ENCODE data around the gene QSOX2.
A peak's percentile ranks its signal among the peaks of the same experiment; 100 is the strongest.

QSOX2 gene, protein sequence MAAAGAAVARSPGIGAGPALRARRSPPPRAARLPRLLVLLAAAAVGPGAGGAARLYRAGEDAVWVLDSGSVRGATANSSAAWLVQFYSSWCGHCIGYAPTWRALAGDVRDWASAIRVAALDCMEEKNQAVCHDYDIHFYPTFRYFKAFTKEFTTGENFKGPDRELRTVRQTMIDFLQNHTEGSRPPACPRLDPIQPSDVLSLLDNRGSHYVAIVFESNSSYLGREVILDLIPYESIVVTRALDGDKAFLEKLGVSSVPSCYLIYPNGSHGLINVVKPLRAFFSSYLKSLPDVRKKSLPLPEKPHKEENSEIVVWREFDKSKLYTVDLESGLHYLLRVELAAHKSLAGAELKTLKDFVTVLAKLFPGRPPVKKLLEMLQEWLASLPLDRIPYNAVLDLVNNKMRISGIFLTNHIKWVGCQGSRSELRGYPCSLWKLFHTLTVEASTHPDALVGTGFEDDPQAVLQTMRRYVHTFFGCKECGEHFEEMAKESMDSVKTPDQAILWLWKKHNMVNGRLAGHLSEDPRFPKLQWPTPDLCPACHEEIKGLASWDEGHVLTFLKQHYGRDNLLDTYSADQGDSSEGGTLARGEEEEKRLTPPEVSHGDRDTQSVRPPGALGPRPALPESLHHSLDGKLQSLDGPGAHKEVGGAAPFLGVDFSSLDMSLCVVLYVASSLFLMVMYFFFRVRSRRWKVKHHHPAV

GRCh38 chr9:136245219-136246150 is at the start of gene QSOX2:
Gene QSOX2, minus strand, starts transcription at chr9:136245812. Its CDS starts 9 bp downstream, at chr9:136245803.
- DNase-seq (ENCODE audit: low read depth in 2 of 2) = peak; percentile 82 to 86
- no peak for TF ChIP-seq CTCF (IDR thresholded peaks at IDR 0.05; ENCODE audit: low read depth, low read length)

GRCh38 chr9:136295055-136295454 is 49.4 kb upstream of the QSOX2 start:
- no peak for DNase-seq (ENCODE audit: low read depth in 2 of 2)
- no peak overlapping the region for H3K4me3 ChIP-seq (replicated peaks in 1 of 2; ENCODE audit: low read depth in 2 of 2, low read length in 2 of 2)
- TF ChIP-seq CTCF (IDR thresholded peaks at IDR 0.05; ENCODE audit: low read depth, low read length) = no peak

More at GRCh38 chr9:136245219-136246150, at the start of gene QSOX2:
- H3K4me3 ChIP-seq (replicated peaks in 1 of 2; ENCODE audit: low read depth in 2 of 2, low read length in 2 of 2) = peak within 1 kb of the TSS; percentile 65 to 80

- DNase-seq (ENCODE audit: low read depth in 2 of 2) = no peak
- H3K4me3 ChIP-seq (replicated peaks in 1 of 2; ENCODE audit: low read depth in 2 of 2, low read length in 2 of 2) = no peak overlapping the region
- TF ChIP-seq CTCF (IDR thresholded peaks at IDR 0.05; ENCODE audit: low read depth, low read length) = no peak
Measured at GRCh38 chr9:136294437-136294836, 48.8 kb upstream of the QSOX2 start.

- TF ChIP-seq CTCF (IDR thresholded peaks at IDR 0.05; ENCODE audit: low read depth, low read length) = no peak
- DNase-seq (ENCODE audit: low read depth in 2 of 2) = no peak
- no peak overlapping the region for H3K4me3 ChIP-seq (replicated peaks in 1 of 2; ENCODE audit: low read depth in 2 of 2, low read length in 2 of 2)
Measured at GRCh38 chr9:136293476-136294077, 48.0 kb upstream of the QSOX2 start.

GRCh38 chr9:136292591-136293448 is 47.2 kb upstream of the QSOX2 start:
- no peak for TF ChIP-seq CTCF (IDR thresholded peaks at IDR 0.05; ENCODE audit: low read depth, low read length)
- H3K4me3 ChIP-seq (replicated peaks in 1 of 2; ENCODE audit: low read depth in 2 of 2, low read length in 2 of 2) = no peak overlapping the region
- no peak for DNase-seq (ENCODE audit: low read depth in 2 of 2)

Measured in cardiac fibroblast (primary cell).